Parathyroid adenoma (tissue), 2 donors: ENCODE data around the gene CCDC38.

Source experiments
- H2AFZ ChIP-seq: fragments of 300-600 bp; sonication (generic); one replicate; pipeline ENCODE4 v1.7.0; 2017; ENCODE audit warnings: antibody characterized with exemption, mild to moderate bottlenecking
- H3K27ac ChIP-seq: fragments of 300-600 bp; sonication (generic); one replicate; pipeline ENCODE4 v1.7.0; 2017
- H3K27me3 ChIP-seq: fragments of 300-600 bp; sonication (generic); one replicate; pipeline ENCODE4 v1.7.0; 2017; ENCODE audit warnings: low read length; ENCODE audit not compliant: control insufficient read depth, insufficient read depth
- H3K36me3 ChIP-seq: fragments of 300-600 bp; sonication (generic); one replicate; pipeline ENCODE4 v1.7.0; 2017; ENCODE audit warnings: low read length; ENCODE audit not compliant: control insufficient read depth, insufficient read depth
- H3K4me1 ChIP-seq: fragments of 300-600 bp; sonication (generic); one replicate; pipeline ENCODE4 v1.7.0; 2017; ENCODE audit warnings: control low read depth
- H3K4me2 ChIP-seq: fragments of 300-600 bp; sonication (generic); one replicate; pipeline ENCODE4 v1.7.0; 2017; ENCODE audit warnings: low read length
- H3K4me3 ChIP-seq: fragments of 300-600 bp; sonication (generic); one replicate; pipeline ENCODE4 v1.7.0; 2017; ENCODE audit warnings: low read depth, low read length
- H3K79me2 ChIP-seq: fragments of 300-600 bp; sonication (generic); one replicate; pipeline ENCODE4 v1.7.0; 2017; ENCODE audit warnings: control low read depth
- H3K9ac ChIP-seq: fragments of 300-600 bp; sonication (generic); one replicate; pipeline ENCODE4 v1.7.0; 2017; ENCODE audit warnings: mild to moderate bottlenecking
- H3K9me3 ChIP-seq: fragments of 300-600 bp; sonication (generic); one replicate; pipeline ENCODE4 v1.7.0; 2017; ENCODE audit warnings: low read length; ENCODE audit not compliant: control insufficient read depth
- CTCF ChIP-seq: fragments of 300-600 bp; sonication (generic); IDR thresholded peaks from one replicate; pipeline ENCODE4 v1.7.0; 2017; ENCODE audit warnings: antibody characterized with exemption, mild to moderate bottlenecking
- donor health status: primary hyperparathyroidism.

CCDC38 gene

GRCh38 chr12:95986635-95987570, 44.5 kb upstream of the CCDC38 start:
- no peak for TF ChIP-seq CTCF
- H3K4me2 ChIP-seq: no peak overlapping the region
- H3K4me1 ChIP-seq: no peaks in the 10 kb centered on the region
- no peaks in the 10 kb centered on the region for H3K9me3 ChIP-seq
- H3K4me3 ChIP-seq: no peak overlapping the region
- H2AFZ ChIP-seq: no peak overlapping the region
- H3K27me3 ChIP-seq: no peaks in the 10 kb centered on the region
- H3K9ac ChIP-seq: no peak overlapping the region
- no peaks in the 10 kb centered on the region for H3K36me3 ChIP-seq
- H3K27ac ChIP-seq: no peak overlapping the region
- H3K79me2 ChIP-seq: no peaks in the 10 kb centered on the region

GRCh38 chr12:95984682-95985081, 42.3 kb upstream of the CCDC38 start:
- Histone ChIP-seq H3K27me3 (no peaks in the 10 kb centered on the region), H3K4me3 (no peak overlapping the region), H3K4me1 (no peaks in the 10 kb centered on the region), H3K27ac (no peak overlapping the region), H2AFZ (no peak overlapping the region), H3K79me2 (no peaks in the 10 kb centered on the region), H3K9ac (no peak overlapping the region), H3K4me2 (no peak overlapping the region), H3K9me3 (no peaks in the 10 kb centered on the region), H3K36me3 (no peaks in the 10 kb centered on the region)
- no peak for TF ChIP-seq CTCF

- no peak overlapping the region for H3K4me3 ChIP-seq
- no peak overlapping the region for H3K9ac ChIP-seq
- H3K36me3 ChIP-seq: no peaks in the 10 kb centered on the region
- no peaks in the 10 kb centered on the region for H3K9me3 ChIP-seq
- no peaks in the 10 kb centered on the region for H3K79me2 ChIP-seq
- H3K4me1 ChIP-seq: no peaks in the 10 kb centered on the region
- H3K4me2 ChIP-seq: no peak overlapping the region
- TF ChIP-seq CTCF: no peak
- no peaks in the 10 kb centered on the region for H3K27me3 ChIP-seq
- no peak overlapping the region for H2AFZ ChIP-seq
- H3K27ac ChIP-seq: no peak overlapping the region
Measured at GRCh38 chr12:95982602-95983001, 40.2 kb upstream of the CCDC38 start.

- H3K27ac ChIP-seq: no peak overlapping the region
- H2AFZ ChIP-seq: no peak overlapping the region
- H3K9me3 ChIP-seq: no peaks in the 10 kb centered on the region
- H3K4me1 ChIP-seq: no peaks in the 10 kb centered on the region
- H3K79me2 ChIP-seq: no peaks in the 10 kb centered on the region
- no peaks in the 10 kb centered on the region for H3K36me3 ChIP-seq
- H3K27me3 ChIP-seq: no peaks in the 10 kb centered on the region
- no peak overlapping the region for H3K4me3 ChIP-seq
- H3K4me2 ChIP-seq: no peak overlapping the region
- no peak overlapping the region for H3K9ac ChIP-seq
- TF ChIP-seq CTCF: no peak
Measured at GRCh38 chr12:95980437-95980836, 38.0 kb upstream of the CCDC38 start.

GRCh38 chr12:95978774-95979173, 36.4 kb upstream of the CCDC38 start:
- Histone ChIP-seq H3K4me3 (no peak overlapping the region), H2AFZ (no peak overlapping the region), H3K4me2 (no peak overlapping the region), H3K9ac (no peak overlapping the region), H3K4me1 (no peaks in the 10 kb centered on the region), H3K9me3 (no peaks in the 10 kb centered on the region), H3K27ac (no peak overlapping the region), H3K79me2 (no peaks in the 10 kb centered on the region), H3K27me3 (no peaks in the 10 kb centered on the region), H3K36me3 (no peaks in the 10 kb centered on the region)
- no peak for TF ChIP-seq CTCF
